Peyer's patch (tissue), 4 donors: ENCODE measurements around the gene SLC26A1. TPM values are rescaled to one million over a fixed set of nuclear protein-coding genes. Genes with fewer than 3 reads are reported as not detected.
A peak's percentile ranks its signal among the peaks of the same experiment; 100 is the strongest.
"Not testable (repeated sequence)": the region's sequence is repeated elsewhere in the genome, so short reads cannot be mapped to it uniquely, and the experiment has no call there.

Experiments used
- DNase-seq, 3 donors: peaks; one replicate each; pipeline ENCODE4 v3.0.0-alpha.2; 2017 to 2019
- H3K27ac ChIP-seq, 4 donors: fragments of 200-600 bp; sonication (generic); one replicate each; pipeline ENCODE4 v1.5.1; 2016 to 2019
- H3K27me3 ChIP-seq, 2 donors: fragments of 200-600 bp; sonication (generic); one replicate each; pipeline ENCODE4 v1.5.1; 2019
- H3K36me3 ChIP-seq, 3 donors: fragments of 200-600 bp; sonication (generic); one replicate each; pipeline ENCODE4 v1.5.1; 2016 to 2019
- H3K4me1 ChIP-seq, 4 donors: fragments of 200-600 bp; sonication (generic); one replicate each; pipeline ENCODE4 v1.5.1; 2016 to 2019
- H3K4me3 ChIP-seq, 4 donors: fragments of 200-600 bp; sonication (generic); 1 replicate in 3 of 4; 2 replicates in 1 of 4; pipeline ENCODE4 v1.5.1; 2016 to 2019; ENCODE audit warnings: mild to moderate bottlenecking in 1 of 4
- H3K9me3 ChIP-seq, 4 donors: fragments of 200-600 bp; sonication (generic); one replicate each; pipeline ENCODE4 v1.5.1; 2016 to 2019; ENCODE audit warnings: mild to moderate bottlenecking in 1 of 4
- CTCF ChIP-seq, 6 experiments: fragments of 450-650 bp in 4 of 6; fragments of 200-600 bp in 2 of 6; sonication (generic) in 1 of 6; IDR thresholded peaks; one replicate each; pipeline ENCODE4 v1.5.1; 2017 to 2019; ENCODE audit warnings: antibody characterized with exemption in 6 of 6, mild to moderate bottlenecking in 3 of 6, moderate library complexity in 1 of 6
- POLR2A ChIP-seq, 2 donors: fragments of 450-650 bp; IDR thresholded peaks; one replicate each; pipeline ENCODE4 v1.5.1; 2017; ENCODE audit warnings: antibody characterized with exemption in 2 of 2, mild to moderate bottlenecking in 2 of 2, moderate library complexity in 2 of 2
- total RNA-seq, 4 donors: library from RNA; depleted of rRNA; stranded (reverse); fragments of >200 nt; gene quantifications; one replicate each; pipeline ENCODE4 v1.1.0, GENCODE V29; 2016

Gene SLC26A1
- total RNA-seq, 4 donors from 2014 or later: 0.83 to 35.7 (median 24.3) TPM

GRCh38 chr4:999882-1000425, 6.8 kb upstream of the SLC26A1 start:
- peaks cover 0 to 43% (median 16%) of the 10 kb centered on the region in 4 donors for H3K4me1 ChIP-seq
- peaks cover 0 to 56% of the 10 kb centered on the region in 2 donors for H3K27me3 ChIP-seq
- no peaks in the 10 kb centered on the region for H3K36me3 ChIP-seq
- H3K9me3 ChIP-seq: no peaks in the 10 kb centered on the region
- DNase-seq: no peak
- H3K27ac ChIP-seq: no peak overlapping the region
- H3K4me3 ChIP-seq: no peak overlapping the region
- TF ChIP-seq CTCF (IDR thresholded peaks at IDR 0.05): no peak
- no peak for TF ChIP-seq POLR2A (IDR thresholded peaks at IDR 0.05)

- peaks cover 0 to 43% (median 16%) of the 10 kb centered on the region in 4 donors for H3K4me1 ChIP-seq
- H3K9me3 ChIP-seq, H3K36me3 ChIP-seq, DNase-seq, H3K4me3 ChIP-seq, H3K27ac ChIP-seq: not testable (repeated sequence)
- peaks cover 0 to 56% of the 10 kb centered on the region in 2 donors for H3K27me3 ChIP-seq
These were observed 6.1 kb upstream of the SLC26A1 start for GRCh38 chr4:999240-999863.

- Histone ChIP-seq H3K4me1 (peaks cover 0 to 40% (median 15%) of the 10 kb centered on the region in 4 donors), H3K27ac (no peak overlapping the region), H3K4me3 (no peak overlapping the region), H3K36me3 (no peaks in the 10 kb centered on the region), H3K9me3 (no peaks in the 10 kb centered on the region), H3K27me3 (peaks cover 0 to 50% of the 10 kb centered on the region in 2 donors)
- DNase-seq: no peak
- no peak for TF ChIP-seq POLR2A (IDR thresholded peaks at IDR 0.05)
- no peak for TF ChIP-seq CTCF (IDR thresholded peaks at IDR 0.05)
These were observed 5.0 kb upstream of the SLC26A1 start for GRCh38 chr4:998096-998691.

GRCh38 chr4:997375-998071, 4.3 kb upstream of the SLC26A1 start:
- peak overlapping the region in 3 of 4 donors; percentile 37 to 43 (median 41) for H3K4me3 ChIP-seq
- no peaks in the 10 kb centered on the region for H3K36me3 ChIP-seq
- DNase-seq: no peak
- no peak for TF ChIP-seq POLR2A (IDR thresholded peaks at IDR 0.05)
- TF ChIP-seq CTCF (IDR thresholded peaks at IDR 0.05): no peak
- peaks cover 0 to 43% of the 10 kb centered on the region in 2 donors for H3K27me3 ChIP-seq
- H3K27ac ChIP-seq: no peak overlapping the region
- no peaks in the 10 kb centered on the region for H3K9me3 ChIP-seq
- peaks cover 3 to 37% (median 9%) of the 10 kb centered on the region in 4 donors for H3K4me1 ChIP-seq

GRCh38 chr4:996997-997374, 3.8 kb upstream of the SLC26A1 start:
- Histone ChIP-seq H3K27me3 (peaks cover 0 to 37% of the 10 kb centered on the region in 2 donors), H3K36me3 (no peaks in the 10 kb centered on the region), H3K9me3 (no peaks in the 10 kb centered on the region), H3K4me3 (peak overlapping the region in 3 of 4 donors; percentile 37 to 43 (median 41)), H3K4me1 (peaks cover 0 to 37% (median 8%) of the 10 kb centered on the region in 4 donors), H3K27ac (no peak overlapping the region)
- no peak for DNase-seq
- TF ChIP-seq CTCF (IDR thresholded peaks at IDR 0.05): no peak
